Kidney epithelial cell (primary cell): ENCODE results near the gene ZNF264. TPM values are rescaled to one million over a fixed set of nuclear protein-coding genes. Genes with fewer than 3 reads are reported as not detected.

ENCODE experiments used
- DNase-seq: peaks from one replicate; pipeline ENCODE4 v3.0.0-alpha.2; 2010; ENCODE audit warnings: low read depth
- H3K27me3 ChIP-seq: 2 replicates; pipeline ENCODE4 v1.6.0; 2011; ENCODE audit warnings: low read length; ENCODE audit not compliant: control insufficient read depth, insufficient read depth
- H3K36me3 ChIP-seq: 2 replicates; pipeline ENCODE4 v1.5.1; 2011; ENCODE audit warnings: low read length; ENCODE audit not compliant: control insufficient read depth, insufficient read depth
- H3K4me3 ChIP-seq: 2 replicates; pipeline ENCODE4 v1.5.1; 2011; ENCODE audit warnings: low read depth, mild to moderate bottlenecking, control low read depth, low read length
- CTCF ChIP-seq: IDR thresholded peaks from 2 replicates; pipeline ENCODE4 v1.5.1; 2011; ENCODE audit warnings: mild to moderate bottlenecking, moderate library complexity, low read length, control low read depth, inconsistent platforms; ENCODE audit not compliant: insufficient read depth, poor library complexity, severe bottlenecking
- total RNA-seq: library from RNA; depleted of rRNA; stranded (reverse); fragments of >200 nt; gene quantifications from 2 replicates; pipeline ENCODE4 v1.2.3, GENCODE V29; 2015

Gene ZNF264
- total RNA-seq, 1 donor from 2014 or later, result 44.3 TPM

DNA sequence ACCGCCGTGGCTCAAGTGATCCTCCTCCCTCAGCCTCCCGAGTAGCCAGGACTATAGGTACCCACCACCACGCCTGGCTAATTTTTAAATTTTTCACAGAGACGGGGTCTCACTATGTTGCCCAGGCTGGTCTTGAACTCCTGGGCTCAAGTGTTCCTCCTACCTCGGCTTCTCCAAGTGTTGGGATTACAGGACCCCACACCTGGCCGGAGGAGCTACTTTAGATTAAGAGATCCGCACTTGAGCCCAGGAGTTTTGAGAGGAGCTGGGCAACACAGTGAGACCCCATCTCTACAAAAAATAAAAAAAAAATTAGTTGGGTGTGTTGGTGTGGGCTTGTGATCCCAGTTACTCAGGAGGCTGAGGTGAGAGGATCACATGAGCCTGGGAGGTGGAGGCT is 80.0 kb downstream of the ZNF264 start:
- TF ChIP-seq CTCF, result no peak
- H3K36me3 ChIP-seq, result no peaks in the 10 kb centered on the region

More for the DNA sequence above, 80.0 kb downstream of the ZNF264 start:
- Histone ChIP-seq H3K27me3 (no peaks in the 10 kb centered on the region), H3K4me3 (no peak overlapping the region)
- DNase-seq, result no peak

Other genes with a start within 250 kb of the ZNF264 start
- not detected in 2 replicates for gene USP29, start 71.5 kb upstream of the ZNF264 start, total RNA-seq
- gene ZIM3, start 46.3 kb upstream of the ZNF264 start, total RNA-seq, result not detected in 2 replicates
- not detected in 2 replicates for gene DUXA, start 24.0 kb upstream of the ZNF264 start, total RNA-seq
- gene AURKC, start 39.5 kb downstream of the ZNF264 start, total RNA-seq, result 1.0 and 4.4 TPM in 2 replicates
- gene ZNF805, start 49.1 kb downstream of the ZNF264 start, total RNA-seq, result 18.7 and 19.2 TPM in 2 replicates
- 122 and 134 TPM in 2 replicates for gene ZNF460, start 89.0 kb downstream of the ZNF264 start, total RNA-seq
- gene ZNF543, start 129.0 kb downstream of the ZNF264 start, total RNA-seq, result 9.8 and 12.4 TPM in 2 replicates
- gene ZNF304, start 159.8 kb downstream of the ZNF264 start, total RNA-seq, result 8.0 and 8.3 TPM in 2 replicates
- gene TRAPPC2B, start 172.1 kb downstream of the ZNF264 start, total RNA-seq, result 16.4 and 28.7 TPM in 2 replicates
- 1.7 and 6.0 TPM in 2 replicates for gene ZNF547, start 172.1 kb downstream of the ZNF264 start, total RNA-seq
- 12.4 and 13.1 TPM in 2 replicates for gene ZNF548, start 198.4 kb downstream of the ZNF264 start, total RNA-seq
- 4.5 and 6.3 TPM in 2 replicates for gene ZNF17, start 219.7 kb downstream of the ZNF264 start, total RNA-seq
- 10.4 and 14.3 TPM in 2 replicates for gene ZNF749, start 243.8 kb downstream of the ZNF264 start, total RNA-seq